ENCODE data around the gene RRM1.
"Not testable (repeated sequence)": the region's sequence is repeated elsewhere in the genome, so short reads cannot be mapped to it uniquely, and the experiment has no call there.

Gene RRM1

GRCh38 chr11:4084406-4085125 lies 10.0 kb upstream of the RRM1 start:
- DNase-seq: no peak

GRCh38 chr11:4085575-4085974 lies 9.0 kb upstream of the RRM1 start:
- no peak for DNase-seq

GRCh38 chr11:4086575-4087353 lies 7.8 kb upstream of the RRM1 start:
- no peak for DNase-seq

- DNase-seq: no peak
Observed at GRCh38 chr11:4087551-4087950, 7.0 kb upstream of the RRM1 start.

- no peak for DNase-seq
Observed at GRCh38 chr11:4090258-4090657, 4.3 kb upstream of the RRM1 start.

GRCh38 chr11:4092026-4092425 lies 2.6 kb upstream of the RRM1 start:
- DNase-seq: no peak

GRCh38 chr11:4093519-4094347 lies 866 bp upstream of the RRM1 start:
- DNase-seq: no peak

GRCh38 chr11:4095509-4096230 lies 1.1 kb downstream of the RRM1 start:
- DNase-seq: no peak

GRCh38 chr11:4098026-4098621 lies 3.5 kb downstream of the RRM1 start:
- DNase-seq: no peak

GRCh38 chr11:4102711-4103110 lies 8.1 kb downstream of the RRM1 start:
- no peak for DNase-seq

- no peak for DNase-seq
Observed at GRCh38 chr11:4103269-4103668, 8.7 kb downstream of the RRM1 start.

GRCh38 chr11:4105916-4106315 lies 11.3 kb downstream of the RRM1 start:
- DNase-seq: no peak

- no peak for DNase-seq
Observed at GRCh38 chr11:4111834-4112233, 17.2 kb downstream of the RRM1 start.

- no peak for DNase-seq
Observed at GRCh38 chr11:4115128-4115527, 20.5 kb downstream of the RRM1 start.

- DNase-seq: no peak
Observed at GRCh38 chr11:4118107-4118506, 23.5 kb downstream of the RRM1 start.

GRCh38 chr11:4123218-4123617 lies 28.6 kb downstream of the RRM1 start:
- DNase-seq: no peak

- no peak for DNase-seq
Observed at GRCh38 chr11:4125141-4125540, 30.5 kb downstream of the RRM1 start.

- no peak for DNase-seq
Observed at GRCh38 chr11:4127357-4127756, 32.8 kb downstream of the RRM1 start.

- not testable (repeated sequence) for DNase-seq
Observed at GRCh38 chr11:4130219-4130618, 35.6 kb downstream of the RRM1 start.

- no peak for DNase-seq
Observed at GRCh38 chr11:4134806-4135205, 40.2 kb downstream of the RRM1 start.

GRCh38 chr11:4138497-4138896 lies 43.9 kb downstream of the RRM1 start:
- DNase-seq: no peak

- DNase-seq: no peak
Observed at GRCh38 chr11:4140067-4140636, 45.6 kb downstream of the RRM1 start.

All from stimulated activated naive CD4-positive, alpha-beta T cell treated with Interleukin-2 at 50 U/mL for 16 hours (primary cell).